ENCODE results near the gene TEKTIP1. TPM values are rescaled to one million over a fixed set of nuclear protein-coding genes. Genes with fewer than 3 reads are reported as not detected.
A peak's percentile ranks its signal among the peaks of the same experiment; 100 is the strongest.

TEKTIP1 gene
- total and polyA plus RNA-seq, 9 donors = 0.49 to 5.2 (median 3.8) TPM

DNA sequence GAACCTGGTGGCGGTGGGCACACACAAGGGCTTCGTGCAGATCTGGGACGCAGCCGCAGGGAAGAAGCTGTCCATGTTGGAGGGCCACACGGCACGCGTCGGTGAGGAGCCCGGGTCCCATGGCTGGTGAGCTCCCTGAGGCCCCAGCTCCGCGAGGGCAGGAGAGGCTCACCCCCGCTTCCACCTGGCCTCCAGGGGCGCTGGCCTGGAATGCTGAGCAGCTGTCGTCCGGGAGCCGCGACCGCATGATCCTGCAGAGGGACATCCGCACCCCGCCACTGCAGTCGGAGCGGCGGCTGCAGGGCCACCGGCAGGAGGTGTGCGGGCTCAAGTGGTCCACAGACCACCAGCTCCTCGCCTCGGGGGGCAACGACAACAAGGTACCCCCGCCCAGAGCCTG, 7.3 kb upstream of the TEKTIP1 start:
- Histone ChIP-seq H3K9me3 (replicated peaks; ENCODE audit: control insufficient read depth, low read depth, low read length) (no peaks in the 10 kb centered on the region), H3K27me3 (ENCODE audit: control insufficient read depth, insufficient read depth, low read length) (no peaks in the 10 kb centered on the region), H3K36me3 (ENCODE audit: control insufficient read depth, insufficient read depth, low read length) (peaks cover 74% of the 10 kb centered on the region), H3K27ac (ENCODE audit: low read length) (no peak overlapping the region), H3K4me3 (ENCODE audit: low read length) (no peak overlapping the region), H3K4me1 (ENCODE audit: control insufficient read depth, insufficient read depth, low read length) (peaks cover 4% of the 10 kb centered on the region)
- DNase-seq = no peak
- WGBS (ENCODE audit: insufficient coverage) = 88% methylated on average over 28 of the region's 29 CpGs

DNA sequence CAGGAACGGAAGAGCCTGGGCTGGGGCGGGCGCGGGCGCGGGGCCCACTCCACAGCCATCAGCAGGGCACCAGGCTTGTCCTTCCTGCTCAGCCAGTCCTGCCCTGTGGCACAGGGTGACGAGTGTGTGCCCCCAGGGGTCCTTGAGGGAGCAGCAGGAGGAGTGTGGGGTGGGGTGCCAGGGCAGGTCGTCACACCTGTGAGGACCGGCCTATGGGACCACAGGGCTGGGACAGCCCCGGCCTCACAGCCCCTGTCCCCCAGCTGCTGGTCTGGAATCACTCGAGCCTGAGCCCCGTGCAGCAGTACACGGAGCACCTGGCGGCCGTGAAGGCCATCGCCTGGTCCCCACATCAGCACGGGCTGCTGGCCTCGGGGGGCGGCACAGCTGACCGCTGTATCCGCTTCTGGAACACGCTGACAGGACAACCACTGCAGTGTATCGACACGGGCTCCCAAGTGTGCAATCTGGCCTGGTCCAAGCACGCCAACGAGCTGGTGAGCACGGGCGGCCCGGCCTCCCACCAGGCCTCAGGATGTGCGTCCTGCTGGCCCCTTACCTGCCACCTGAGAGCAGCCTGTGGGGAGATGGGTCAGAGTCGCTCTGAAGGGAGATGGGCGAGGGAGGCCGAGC, 6.7 kb upstream of the TEKTIP1 start:
- 88% methylated on average over 32 of the region's 33 CpGs for WGBS (ENCODE audit: insufficient coverage)
- Histone ChIP-seq H3K27ac (ENCODE audit: low read length) (no peak overlapping the region), H3K36me3 (ENCODE audit: control insufficient read depth, insufficient read depth, low read length) (peaks cover 68% of the 10 kb centered on the region), H3K4me1 (ENCODE audit: control insufficient read depth, insufficient read depth, low read length) (peaks cover 9% of the 10 kb centered on the region), H3K9me3 (replicated peaks; ENCODE audit: control insufficient read depth, low read depth, low read length) (no peaks in the 10 kb centered on the region), H3K27me3 (ENCODE audit: control insufficient read depth, insufficient read depth, low read length) (no peaks in the 10 kb centered on the region), H3K4me3 (ENCODE audit: low read length) (no peak overlapping the region)
- DNase-seq = no peak

DNA sequence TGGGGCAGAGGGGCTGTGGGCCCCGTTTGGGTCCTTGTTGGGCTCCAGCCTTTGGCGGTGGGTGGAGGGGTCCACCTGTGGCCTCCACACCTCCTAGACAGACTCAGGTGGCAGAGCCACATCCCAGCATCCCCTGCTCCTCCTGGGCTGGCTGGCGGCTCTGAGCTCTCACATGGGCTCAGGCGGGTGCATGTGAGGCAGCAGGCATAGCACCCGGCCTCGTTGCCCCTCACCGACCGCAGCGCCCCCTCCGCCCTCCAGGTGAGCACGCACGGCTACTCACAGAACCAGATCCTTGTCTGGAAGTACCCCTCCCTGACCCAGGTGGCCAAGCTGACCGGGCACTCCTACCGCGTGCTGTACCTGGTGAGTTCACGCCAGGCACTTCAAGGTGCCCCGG, 5.9 kb upstream of the TEKTIP1 start:
- DNase-seq = no peak
- peaks cover 9% of the 10 kb centered on the region for H3K4me1 ChIP-seq (ENCODE audit: control insufficient read depth, insufficient read depth, low read length)
- no peak overlapping the region for H3K27ac ChIP-seq (ENCODE audit: low read length)
- H3K9me3 ChIP-seq (replicated peaks; ENCODE audit: control insufficient read depth, low read depth, low read length) = no peaks in the 10 kb centered on the region
- no peak overlapping the region for H3K4me3 ChIP-seq (ENCODE audit: low read length)
- H3K27me3 ChIP-seq (ENCODE audit: control insufficient read depth, insufficient read depth, low read length) = no peaks in the 10 kb centered on the region
- peaks cover 63% of the 10 kb centered on the region for H3K36me3 ChIP-seq (ENCODE audit: control insufficient read depth, insufficient read depth, low read length)
- WGBS (ENCODE audit: insufficient coverage) = 86% methylated on average over 15 of the region's 17 CpGs

DNA sequence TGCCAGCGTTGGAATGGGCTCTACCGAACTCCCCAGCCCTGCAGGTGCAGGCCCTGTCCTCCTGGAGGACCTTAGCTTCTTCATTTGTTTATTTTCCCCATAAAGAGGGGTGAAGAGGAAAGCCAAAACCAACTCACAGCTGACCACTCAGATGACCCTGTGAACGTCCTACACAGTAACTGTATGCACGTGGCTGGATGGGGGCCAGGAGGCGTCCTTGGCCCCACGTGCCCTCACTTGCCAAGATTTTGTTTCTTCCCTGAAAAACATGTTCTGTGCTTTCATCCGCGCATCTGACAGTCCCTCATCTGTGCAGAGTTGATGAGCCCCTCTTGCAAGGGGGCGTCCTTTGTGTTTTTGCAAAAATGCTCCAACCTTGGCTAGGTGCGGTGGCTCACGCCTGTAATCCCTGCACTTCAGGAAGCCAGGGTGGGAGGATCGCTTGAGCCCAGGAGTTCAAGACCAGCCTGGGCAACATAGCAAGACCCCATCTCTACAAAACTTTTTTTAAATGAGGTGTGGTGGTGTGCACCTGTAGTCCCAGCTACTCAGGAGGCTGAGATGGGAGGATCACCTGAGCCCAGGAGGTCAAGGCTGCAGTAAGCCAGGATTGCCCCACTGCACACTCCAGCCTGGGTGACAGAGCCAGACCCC, 5.3 kb upstream of the TEKTIP1 start:
- H3K4me3 ChIP-seq (ENCODE audit: low read length) = no peak overlapping the region
- DNase-seq = no peak
- H3K27me3 ChIP-seq (ENCODE audit: control insufficient read depth, insufficient read depth, low read length) = no peaks in the 10 kb centered on the region
- H3K9me3 ChIP-seq (replicated peaks; ENCODE audit: control insufficient read depth, low read depth, low read length) = no peaks in the 10 kb centered on the region
- no peak overlapping the region for H3K27ac ChIP-seq (ENCODE audit: low read length)
- 71% methylated on average over 11 of the region's 12 CpGs for WGBS (ENCODE audit: insufficient coverage)
- H3K36me3 ChIP-seq (ENCODE audit: control insufficient read depth, insufficient read depth, low read length) = peaks cover 64% of the 10 kb centered on the region
- H3K4me1 ChIP-seq (ENCODE audit: control insufficient read depth, insufficient read depth, low read length) = peaks cover 9% of the 10 kb centered on the region

DNA sequence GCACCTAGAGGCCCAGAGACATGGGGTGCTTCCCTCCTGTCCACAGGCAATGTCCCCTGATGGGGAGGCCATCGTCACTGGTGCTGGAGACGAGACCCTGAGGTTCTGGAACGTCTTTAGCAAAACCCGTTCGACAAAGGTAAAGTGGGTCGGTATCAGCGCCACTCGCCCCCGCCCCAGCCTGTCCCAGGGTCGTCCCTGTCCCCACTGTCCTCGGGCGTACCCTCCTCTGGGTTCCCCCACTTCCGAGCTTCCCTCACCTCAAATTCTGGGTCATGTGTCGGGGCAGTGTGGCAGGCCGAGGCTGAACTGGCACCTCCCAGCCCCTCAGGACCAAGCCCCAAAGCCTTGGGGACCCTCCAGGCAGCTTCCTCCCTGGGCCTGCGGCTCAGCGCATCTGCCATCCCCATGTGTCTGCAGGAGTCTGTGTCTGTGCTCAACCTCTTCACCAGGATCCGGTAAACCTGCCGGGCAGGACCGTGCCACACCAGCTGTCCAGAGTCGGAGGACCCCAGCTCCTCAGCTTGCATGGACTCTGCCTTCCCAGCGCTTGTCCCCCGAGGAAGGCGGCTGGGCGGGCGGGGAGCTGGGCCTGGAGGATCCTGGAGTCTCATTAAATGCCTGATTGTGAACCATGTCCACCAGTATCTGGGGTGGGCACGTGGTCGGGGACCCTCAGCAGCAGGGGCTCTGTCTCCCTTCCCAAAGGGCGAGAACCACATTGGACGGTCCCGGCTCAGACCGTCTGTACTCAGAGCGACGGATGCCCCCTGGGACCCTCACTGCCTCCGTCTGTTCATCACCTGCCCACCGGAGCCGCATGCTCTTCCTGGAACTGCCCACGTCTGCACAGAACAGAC, 4.4 kb upstream of the TEKTIP1 start:
- peaks cover 72% of the 10 kb centered on the region for H3K36me3 ChIP-seq (ENCODE audit: control insufficient read depth, insufficient read depth, low read length)
- no peak for DNase-seq
- H3K9me3 ChIP-seq (replicated peaks; ENCODE audit: control insufficient read depth, low read depth, low read length) = no peaks in the 10 kb centered on the region
- WGBS (ENCODE audit: insufficient coverage) = 85% methylated on average over 37 of the region's 38 CpGs
- H3K27ac ChIP-seq (ENCODE audit: low read length) = no peak overlapping the region
- no peak overlapping the region for H3K4me3 ChIP-seq (ENCODE audit: low read length)
- H3K27me3 ChIP-seq (ENCODE audit: control insufficient read depth, insufficient read depth, low read length) = no peaks in the 10 kb centered on the region
- H3K4me1 ChIP-seq (ENCODE audit: control insufficient read depth, insufficient read depth, low read length) = peaks cover 9% of the 10 kb centered on the region

DNA sequence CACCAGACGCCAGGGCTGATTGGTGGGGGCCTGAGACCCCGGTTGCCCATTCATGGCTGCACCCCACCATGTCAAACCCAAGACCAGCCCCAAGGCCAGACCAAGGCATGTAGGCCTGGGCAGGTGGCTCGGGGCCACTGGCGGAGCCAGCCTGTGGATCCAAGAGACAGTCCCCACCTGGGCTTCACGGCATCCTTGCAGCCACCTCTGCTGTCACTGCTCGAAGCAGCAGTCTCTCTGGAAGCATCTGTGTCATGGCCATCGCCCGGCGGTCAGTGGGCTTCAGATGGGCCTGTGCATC, 3.8 kb upstream of the TEKTIP1 start:
- Histone ChIP-seq H3K27ac (ENCODE audit: low read length) (no peak overlapping the region), H3K4me1 (ENCODE audit: control insufficient read depth, insufficient read depth, low read length) (peaks cover 9% of the 10 kb centered on the region), H3K27me3 (ENCODE audit: control insufficient read depth, insufficient read depth, low read length) (no peaks in the 10 kb centered on the region), H3K4me3 (ENCODE audit: low read length) (no peak overlapping the region), H3K9me3 (replicated peaks; ENCODE audit: control insufficient read depth, low read depth, low read length) (no peaks in the 10 kb centered on the region), H3K36me3 (ENCODE audit: control insufficient read depth, insufficient read depth, low read length) (peaks cover 74% of the 10 kb centered on the region)
- 89% methylated on average over 9 of the region's 9 CpGs for WGBS (ENCODE audit: insufficient coverage)
- DNase-seq = no peak

DNA sequence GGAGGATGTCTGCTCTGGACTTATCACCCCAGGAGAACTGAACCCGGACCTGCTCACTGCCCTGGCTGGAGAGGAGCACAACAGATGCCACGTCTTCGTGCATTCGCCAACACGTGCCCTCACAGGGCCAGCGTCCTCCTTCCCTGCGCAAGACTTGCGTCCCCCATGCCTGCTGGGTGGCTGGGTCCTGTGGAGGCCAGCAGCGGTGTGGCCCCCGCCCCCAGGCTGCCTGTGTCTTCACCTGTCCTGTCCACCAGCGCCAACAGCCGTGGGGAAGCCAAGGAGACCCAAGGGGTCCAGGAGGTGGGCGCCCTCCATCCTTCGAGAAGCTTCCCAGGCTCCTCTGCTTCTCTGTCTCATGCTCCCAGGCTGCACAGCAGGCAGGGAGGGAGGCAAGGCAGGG, 3.4 kb upstream of the TEKTIP1 start:
- Histone ChIP-seq H3K4me3 (ENCODE audit: low read length) (no peak overlapping the region), H3K27me3 (ENCODE audit: control insufficient read depth, insufficient read depth, low read length) (no peaks in the 10 kb centered on the region), H3K9me3 (replicated peaks; ENCODE audit: control insufficient read depth, low read depth, low read length) (no peaks in the 10 kb centered on the region), H3K27ac (ENCODE audit: low read length) (no peak overlapping the region), H3K36me3 (ENCODE audit: control insufficient read depth, insufficient read depth, low read length) (peaks cover 74% of the 10 kb centered on the region), H3K4me1 (ENCODE audit: control insufficient read depth, insufficient read depth, low read length) (peaks cover 9% of the 10 kb centered on the region)
- 96% methylated on average over 9 of the region's 14 CpGs for WGBS (ENCODE audit: insufficient coverage)
- DNase-seq = no peak

DNA sequence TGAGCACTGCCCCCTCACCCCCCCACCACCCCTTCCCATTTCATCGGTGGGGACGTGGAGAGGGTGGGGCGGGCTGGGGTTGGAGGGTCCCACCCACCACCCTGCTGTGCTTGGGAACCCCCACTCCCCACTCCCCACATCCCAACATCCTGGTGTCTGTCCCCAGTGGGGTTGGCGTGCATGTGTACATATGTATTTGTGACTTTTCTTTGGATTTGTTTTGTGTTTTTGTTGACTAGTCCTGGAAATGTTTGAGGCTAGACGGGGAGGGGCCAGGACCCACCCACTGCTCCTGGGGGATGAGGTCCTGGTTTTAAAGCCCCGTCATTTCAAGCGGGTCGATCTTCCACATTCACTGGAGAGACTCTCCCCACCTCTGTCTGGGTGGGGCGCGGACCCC, 3.0 kb upstream of the TEKTIP1 start:
- WGBS (ENCODE audit: insufficient coverage) = 81% methylated on average over 5 of the region's 10 CpGs
- H3K36me3 ChIP-seq (ENCODE audit: control insufficient read depth, insufficient read depth, low read length) = peaks cover 72% of the 10 kb centered on the region
- no peak for DNase-seq

DNA sequence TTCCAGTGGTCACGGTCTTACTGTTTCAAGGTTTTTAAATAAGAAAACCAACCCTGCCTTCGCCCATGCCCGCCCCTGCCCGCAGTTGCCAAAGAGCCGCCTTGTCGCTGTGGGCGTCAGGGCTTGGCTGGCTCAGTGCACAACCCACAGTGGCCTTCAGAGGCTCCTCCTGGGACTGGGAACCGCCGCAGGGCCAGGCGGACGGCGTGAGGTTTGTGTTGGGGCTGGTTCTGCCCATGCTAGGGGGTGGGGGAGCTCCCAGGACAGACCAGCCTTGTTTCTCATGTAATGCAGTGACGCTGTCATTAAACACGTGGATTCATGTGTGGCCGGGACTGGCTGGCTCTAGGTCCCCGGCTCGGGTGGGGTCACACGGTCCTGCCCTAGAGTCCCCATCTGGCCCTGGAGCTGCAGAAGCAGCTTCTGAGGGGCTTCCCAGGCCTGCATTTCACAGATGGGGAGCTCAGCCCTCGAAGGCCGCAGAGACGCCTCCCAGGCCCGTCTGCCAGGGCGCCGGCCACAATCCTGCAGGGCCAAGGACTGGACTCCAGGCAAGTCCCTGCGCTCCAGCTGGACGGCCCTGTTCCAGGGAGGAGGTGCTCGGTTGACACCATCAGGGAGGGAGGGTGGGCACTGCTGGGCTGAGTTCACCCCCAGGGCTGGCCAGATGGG, 2.4 kb upstream of the TEKTIP1 start:
- peaks cover 9% of the 10 kb centered on the region for H3K4me1 ChIP-seq (ENCODE audit: control insufficient read depth, insufficient read depth, low read length)
- no peak overlapping the region for H3K4me3 ChIP-seq (ENCODE audit: low read length)
- 57% methylated on average over 27 of the region's 27 CpGs for WGBS (ENCODE audit: insufficient coverage)
- H3K36me3 ChIP-seq (ENCODE audit: control insufficient read depth, insufficient read depth, low read length) = peaks cover 66% of the 10 kb centered on the region
- H3K27me3 ChIP-seq (ENCODE audit: control insufficient read depth, insufficient read depth, low read length) = no peaks in the 10 kb centered on the region
- peak; percentile 65 for DNase-seq
- H3K9me3 ChIP-seq (replicated peaks; ENCODE audit: control insufficient read depth, low read depth, low read length) = no peaks in the 10 kb centered on the region
- no peak overlapping the region for H3K27ac ChIP-seq (ENCODE audit: low read length)

More for the DNA sequence above, 3.0 kb upstream of the TEKTIP1 start:
- Histone ChIP-seq H3K4me3 (ENCODE audit: low read length) (no peak overlapping the region), H3K9me3 (replicated peaks; ENCODE audit: control insufficient read depth, low read depth, low read length) (no peaks in the 10 kb centered on the region), H3K27ac (ENCODE audit: low read length) (no peak overlapping the region), H3K4me1 (ENCODE audit: control insufficient read depth, insufficient read depth, low read length) (peaks cover 9% of the 10 kb centered on the region), H3K27me3 (ENCODE audit: control insufficient read depth, insufficient read depth, low read length) (no peaks in the 10 kb centered on the region)

DNA sequence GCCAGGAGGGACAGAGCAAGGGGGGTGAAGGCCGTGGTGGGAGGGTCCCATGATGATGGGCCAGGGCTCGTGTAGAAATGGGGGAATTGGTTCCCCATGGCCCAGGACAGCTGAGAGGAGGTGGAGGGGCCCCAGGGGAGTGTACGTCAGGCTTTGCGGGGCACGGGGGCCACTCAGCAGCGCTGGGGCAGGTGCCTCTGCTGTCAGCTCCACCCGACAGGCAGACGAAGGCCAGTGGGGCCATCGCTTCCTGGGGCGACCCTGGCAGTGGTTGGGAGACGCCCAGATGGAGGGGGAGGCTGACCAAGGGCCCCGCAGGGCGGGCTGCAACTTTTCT, 1.9 kb upstream of the TEKTIP1 start:
- H3K27me3 ChIP-seq (ENCODE audit: control insufficient read depth, insufficient read depth, low read length) = no peaks in the 10 kb centered on the region
- 51% methylated on average over 12 of the region's 13 CpGs for WGBS (ENCODE audit: insufficient coverage)
- H3K9me3 ChIP-seq (replicated peaks; ENCODE audit: control insufficient read depth, low read depth, low read length) = no peaks in the 10 kb centered on the region
- no peak for DNase-seq
- peaks cover 9% of the 10 kb centered on the region for H3K4me1 ChIP-seq (ENCODE audit: control insufficient read depth, insufficient read depth, low read length)
- H3K4me3 ChIP-seq (ENCODE audit: low read length) = no peak overlapping the region
- peaks cover 62% of the 10 kb centered on the region for H3K36me3 ChIP-seq (ENCODE audit: control insufficient read depth, insufficient read depth, low read length)
- no peak overlapping the region for H3K27ac ChIP-seq (ENCODE audit: low read length)
